HepG2 (cell line): Measurements from ENCODE around the gene APOBEC3B. TPM values are rescaled to one million over a fixed set of nuclear protein-coding genes. Genes with fewer than 3 reads are reported as not detected.

Experiments used
- ATAC-seq: fragments of 200-7000 bp; cut with Tn5 transposase; 3 replicates; pipeline ENCODE4 v1.9.1; 2020; ENCODE audit warnings: mild to moderate bottlenecking, moderate library complexity
- BruUV-seq: library from RNA; stranded (reverse); fragments of 400-500 nt; replicated peaks from 2 replicates; lab custom pipeline; 2021; lab: Mats Ljungman, UMichigan
- CTCF ChIA-PET: fragments of 300-600 bp; formaldehyde crosslinking; extraction: SDS; loops from one replicate; lab custom pipeline; 2021; ENCODE audit warnings: low total read pairs, inconsistent platforms, low intra/inter-chr PET ratio; lab: Yijun Ruan, JAX
- POLR2A ChIA-PET: fragments of 350-600 bp; sonication (Branson Sonifier 250); formaldehyde crosslinking; loops from one replicate; lab custom pipeline; 2020; ENCODE audit warnings: antibody characterized with exemption, inconsistent platforms; lab: Yijun Ruan, JAX
- DNase-seq: peaks from one replicate; pipeline ENCODE4 v3.0.0-alpha.2; 2015; ENCODE audit warnings: low spot score
- FAIRE-seq: peaks from 3 replicates; lab custom pipeline; 2011; peaks lifted over from hg19 to GRCh38; lab: Jason Lieb, UNC
- H2AFZ ChIP-seq: one replicate; pipeline ENCODE4 v1.6.1; 2011; ENCODE audit warnings: low read length, inconsistent platforms
- H3K27ac ChIP-seq: fragments of 300-600 bp; 3 replicates; pipeline ENCODE4 v1.8.0; 2011; ENCODE audit warnings: mixed run types, mild to moderate bottlenecking, mixed read lengths, low read length, inconsistent platforms; ENCODE audit not compliant: insufficient read depth; ENCODE audit errors: extremely low read length
- H3K27me3 ChIP-seq, 2 experiments: fragments of 200-600 bp in 1 of 2; 2 replicates in 1 of 2; 3 replicates in 1 of 2; pipeline versions ENCODE4 v1.6.0 to v1.8.0; 2011; ENCODE audit warnings: low read length in 2 of 2, mild to moderate bottlenecking in 2 of 2, moderate library complexity in 2 of 2, inconsistent platforms in 1 of 2; ENCODE audit not compliant: insufficient read depth in 2 of 2, control insufficient read depth in 1 of 2
- H3K36me3 ChIP-seq, 2 experiments: fragments of 200-600 bp in 1 of 2; replicated peaks in 1 of 2; 2 replicates in 1 of 2; 3 replicates in 1 of 2; pipeline versions ENCODE4 v1.5.1 to v1.8.0; 2011; ENCODE audit warnings: low read length in 2 of 2, inconsistent platforms in 1 of 2; ENCODE audit not compliant: insufficient read depth in 2 of 2, control insufficient read depth in 1 of 2
- H3K4me1 ChIP-seq: 2 replicates; pipeline ENCODE4 v1.5.1; 2012; ENCODE audit warnings: low read length, inconsistent platforms; ENCODE audit not compliant: insufficient read depth
- H3K4me2 ChIP-seq: 2 replicates; pipeline ENCODE4 v1.6.0; 2011; ENCODE audit warnings: low read depth, low read length, inconsistent platforms
- H3K4me3 ChIP-seq, 3 experiments: fragments of 200-600 bp in 1 of 3; sonication (generic), shearing (Covaris generic) in 1 of 3; replicated peaks in 1 of 3; 2 replicates each; pipeline ENCODE4 v1.5.1; 2011 to 2016; ENCODE audit warnings: low read length in 3 of 3, inconsistent platforms in 2 of 3, low read depth in 2 of 3, mild to moderate bottlenecking in 2 of 3, control low read depth in 1 of 3, mixed read lengths in 1 of 3; ENCODE audit not compliant: insufficient read depth in 1 of 3
- H3K79me2 ChIP-seq: one replicate; pipeline ENCODE4 v1.6.1; 2011; ENCODE audit warnings: low read length, inconsistent platforms; ENCODE audit not compliant: insufficient read depth
- H3K9ac ChIP-seq: 2 replicates; pipeline ENCODE4 v1.6.0; 2011; ENCODE audit warnings: mild to moderate bottlenecking, low read depth, low read length, inconsistent platforms; ENCODE audit not compliant: insufficient read depth
- H3K9me3 ChIP-seq: 2 replicates; pipeline ENCODE4 v1.5.1; 2012; ENCODE audit warnings: mild to moderate bottlenecking, low read length
- H4K20me1 ChIP-seq: 2 replicates; pipeline ENCODE4 v1.6.0; 2011; ENCODE audit warnings: inconsistent platforms, mild to moderate bottlenecking, low read length, moderate library complexity; ENCODE audit not compliant: insufficient read depth
- CREB1 ChIP-seq, 2 experiments: fragments of 450-650 bp in 1 of 2; IDR thresholded peaks; 2 replicates each; pipeline ENCODE4 v1.6.1; 2016 to 2017; ENCODE audit warnings: control low read depth in 1 of 2, mild to moderate bottlenecking in 1 of 2, missing compliant biosample characterization in 1 of 2, missing genetic modification characterization in 1 of 2
- FOXK1 ChIP-seq: sonication (generic); formaldehyde crosslinking; IDR thresholded peaks from 2 replicates; pipeline ENCODE4 v1.4.0; 2020; ENCODE audit warnings: low read depth, missing genetic modification reagents, borderline replicate concordance
- MZF1 ChIP-seq: sonication (generic); formaldehyde crosslinking; IDR thresholded peaks from 2 replicates; pipeline ENCODE4 v1.8.1; 2023; ENCODE audit warnings: mild to moderate bottlenecking, missing genetic modification reagents, borderline replicate concordance
- PCBP2 ChIP-seq: fragments of 200-400 bp; formaldehyde crosslinking; optimal IDR thresholded peaks from 2 replicates; pipeline ENCODE3; 2018; ENCODE audit warnings: low read length, low read depth; ENCODE audit not compliant: poor library complexity, severe bottlenecking
- ZNF670 ChIP-seq: sonication (generic); formaldehyde crosslinking; IDR thresholded peaks from 2 replicates; pipeline ENCODE4 v1.8.0; 2022; ENCODE audit warnings: mild to moderate bottlenecking, missing genetic modification reagents, borderline replicate concordance
- WGBS: methylation state at CpG from one replicate; pipeline ENCODE4 v1.1.6; 2017; ENCODE audit warnings: low lambda C conversion rate; 5-methylcytosine and 5-hydroxymethylcytosine counted together
- in situ Hi-C: cut with HindIII; loops from 2 replicates; pipeline ENCODE4 v1.10.0; 2017; ENCODE audit warnings: low pct_unique_long_range_greater_than_20kb; ENCODE audit not compliant: extremely low pct_ligation_motif_present
- intact Hi-C: fragments of 100-400 bp; cut with micrococcal nuclease; formaldehyde crosslinking; loops from one replicate; pipeline ENCODE4 v1.10.0; 2022; ENCODE audit not compliant: unreplicated experiment
- polyA plus RNA-seq, 8 experiments: library from polyadenylated mRNA; depleted of rRNA in 3 of 8; stranded (reverse) in 7 of 8; unstranded in 1 of 8; fragments of >200 nt; fragmentation: Illumina TruSeq in 4 of 8; extraction: Trizol in 4 of 8; gene quantifications; 2 replicates each; pipeline versions ENCODE4 v1.2.1 to v1.2.3, GENCODE V29; 2011 to 2016; ENCODE audit warnings: low read depth in 4 of 8, missing spikeins in 1 of 8, mixed read lengths in 1 of 8; ENCODE audit not compliant: insufficient read depth in 1 of 8
- total RNA-seq, 5 experiments: library from RNA; depleted of rRNA; stranded (reverse); fragments of >200 nt; fragmentation: Illumina TruSeq; extraction: Trizol; gene quantifications; 2 replicates each; pipeline ENCODE4 v1.2.3, GENCODE V29; 2016; ENCODE audit warnings: low read depth in 1 of 5
- TF ChIP-seq, protein P1 (sequence below): sonication (generic); formaldehyde crosslinking; IDR thresholded peaks from 2 replicates; pipeline ENCODE4 v1.4.0; 2020; ENCODE audit warnings: missing genetic modification reagents

The APOBEC3B gene
- total and polyA plus RNA-seq, 2 of the 13 experiments (the other 11 are each of a cell fraction or from before 2014, with no cell fraction given) = 6.7 to 8.8 TPM

DNA sequence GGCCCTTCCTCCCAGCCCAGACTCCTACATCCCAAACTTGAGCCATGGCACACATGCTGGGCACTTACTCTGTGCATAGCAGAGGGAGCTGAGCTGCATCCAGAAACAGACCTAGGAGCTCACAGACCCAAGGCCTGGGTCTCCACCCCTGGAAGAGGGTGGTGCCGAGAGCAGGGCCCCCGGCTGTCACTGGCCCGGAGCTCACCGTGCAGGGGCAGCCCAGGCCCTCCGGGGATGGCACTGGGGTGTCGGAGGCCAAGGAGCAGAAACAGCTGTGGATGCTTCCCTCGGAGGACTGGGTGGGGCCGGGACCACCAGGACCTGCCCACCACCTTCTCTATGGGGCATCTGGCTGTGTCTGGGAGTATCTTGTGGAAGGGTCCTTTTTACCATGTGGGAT is 29.1 kb upstream of the APOBEC3B start (continued):
- TF ChIP-seq, protein P1, sequence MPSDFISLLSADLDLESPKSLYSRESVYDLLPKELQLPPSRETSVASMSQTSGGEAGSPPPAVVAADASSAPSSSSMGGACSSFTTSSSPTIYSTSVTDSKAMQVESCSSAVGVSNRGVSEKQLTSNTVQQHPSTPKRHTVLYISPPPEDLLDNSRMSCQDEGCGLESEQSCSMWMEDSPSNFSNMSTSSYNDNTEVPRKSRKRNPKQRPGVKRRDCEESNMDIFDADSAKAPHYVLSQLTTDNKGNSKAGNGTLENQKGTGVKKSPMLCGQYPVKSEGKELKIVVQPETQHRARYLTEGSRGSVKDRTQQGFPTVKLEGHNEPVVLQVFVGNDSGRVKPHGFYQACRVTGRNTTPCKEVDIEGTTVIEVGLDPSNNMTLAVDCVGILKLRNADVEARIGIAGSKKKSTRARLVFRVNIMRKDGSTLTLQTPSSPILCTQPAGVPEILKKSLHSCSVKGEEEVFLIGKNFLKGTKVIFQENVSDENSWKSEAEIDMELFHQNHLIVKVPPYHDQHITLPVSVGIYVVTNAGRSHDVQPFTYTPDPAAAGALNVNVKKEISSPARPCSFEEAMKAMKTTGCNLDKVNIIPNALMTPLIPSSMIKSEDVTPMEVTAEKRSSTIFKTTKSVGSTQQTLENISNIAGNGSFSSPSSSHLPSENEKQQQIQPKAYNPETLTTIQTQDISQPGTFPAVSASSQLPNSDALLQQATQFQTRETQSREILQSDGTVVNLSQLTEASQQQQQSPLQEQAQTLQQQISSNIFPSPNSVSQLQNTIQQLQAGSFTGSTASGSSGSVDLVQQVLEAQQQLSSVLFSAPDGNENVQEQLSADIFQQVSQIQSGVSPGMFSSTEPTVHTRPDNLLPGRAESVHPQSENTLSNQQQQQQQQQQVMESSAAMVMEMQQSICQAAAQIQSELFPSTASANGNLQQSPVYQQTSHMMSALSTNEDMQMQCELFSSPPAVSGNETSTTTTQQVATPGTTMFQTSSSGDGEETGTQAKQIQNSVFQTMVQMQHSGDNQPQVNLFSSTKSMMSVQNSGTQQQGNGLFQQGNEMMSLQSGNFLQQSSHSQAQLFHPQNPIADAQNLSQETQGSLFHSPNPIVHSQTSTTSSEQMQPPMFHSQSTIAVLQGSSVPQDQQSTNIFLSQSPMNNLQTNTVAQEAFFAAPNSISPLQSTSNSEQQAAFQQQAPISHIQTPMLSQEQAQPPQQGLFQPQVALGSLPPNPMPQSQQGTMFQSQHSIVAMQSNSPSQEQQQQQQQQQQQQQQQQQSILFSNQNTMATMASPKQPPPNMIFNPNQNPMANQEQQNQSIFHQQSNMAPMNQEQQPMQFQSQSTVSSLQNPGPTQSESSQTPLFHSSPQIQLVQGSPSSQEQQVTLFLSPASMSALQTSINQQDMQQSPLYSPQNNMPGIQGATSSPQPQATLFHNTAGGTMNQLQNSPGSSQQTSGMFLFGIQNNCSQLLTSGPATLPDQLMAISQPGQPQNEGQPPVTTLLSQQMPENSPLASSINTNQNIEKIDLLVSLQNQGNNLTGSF (CRISPR knock-in tag) = no peak
- no peak for TF ChIP-seq PCBP2

DNA sequence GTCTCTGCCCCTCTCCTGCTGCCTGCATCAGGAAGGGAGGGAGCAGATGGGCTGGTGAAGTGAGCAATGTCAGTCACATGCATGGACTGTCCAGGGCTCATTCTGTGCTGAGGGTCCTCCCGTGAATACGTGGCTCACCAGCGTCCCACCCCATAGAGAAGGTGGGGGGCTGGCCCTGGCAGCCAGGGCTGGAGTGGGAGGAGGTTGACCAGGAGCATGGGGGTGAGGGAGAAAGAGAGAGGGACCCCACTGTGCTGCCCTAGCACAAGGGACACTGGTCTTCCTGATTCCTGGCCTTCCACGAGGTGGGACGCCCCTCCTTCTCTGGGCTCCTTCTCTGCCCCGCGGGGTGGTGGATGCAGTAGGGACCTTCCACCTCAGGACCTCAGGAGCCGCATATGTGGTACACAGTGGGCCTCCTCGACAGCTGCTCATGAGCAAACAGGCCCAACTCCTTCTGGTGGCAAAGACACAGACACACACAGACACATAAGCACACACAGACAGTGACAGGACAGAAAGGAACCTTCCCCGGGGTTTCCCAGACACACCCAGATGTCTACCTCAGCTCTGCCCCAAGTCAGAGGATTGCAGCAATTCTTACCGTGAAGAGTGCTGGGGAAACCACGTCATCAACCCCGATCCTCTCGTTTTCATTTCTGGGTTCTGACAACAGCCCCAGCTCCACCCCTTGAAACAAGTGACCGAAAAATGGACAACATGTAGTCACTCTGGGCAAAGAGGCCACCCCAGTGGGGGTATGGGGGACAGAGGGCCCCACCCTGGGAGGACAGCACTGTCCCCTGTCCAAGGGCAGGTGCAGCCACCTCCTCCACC is 28.4 kb upstream of the APOBEC3B start:
- intact Hi-C loops = no loop called here
- ChIA-PET POLR2A (no interaction called here), CTCF (no interaction called here)
- Histone ChIP-seq H3K4me1 (peaks cover 18% of the 10 kb centered on the region), H4K20me1 (no peaks in the 10 kb centered on the region), H3K27me3 (peaks cover 1 to 28% of the 10 kb centered on the region in 2 experiments), H3K79me2 (no peaks in the 10 kb centered on the region), H3K9me3 (no peaks in the 10 kb centered on the region), H3K4me3 (no peak overlapping the region), H3K36me3 (no peaks in the 10 kb centered on the region), H3K9ac (no peak overlapping the region), H2AFZ (no peak overlapping the region), H3K27ac (no peak overlapping the region), H3K4me2 (no peak overlapping the region)
- BruUV-seq = no TSS peak
- TF ChIP-seq FOXK1 (CRISPR knock-in tag) (no peak), CREB1 (IDR thresholded peaks at IDR 0.05) (peak; percentile 72), CREB1 (CRISPR knock-in tag; IDR thresholded peaks at IDR 0.05) (no peak), ZNF670 (CRISPR knock-in tag) (no peak), MZF1 (CRISPR knock-in tag) (no peak)
- in situ Hi-C loops = no loop called here
- 22% methylated on average over 9 of the region's 15 CpGs for WGBS
- ATAC-seq (no peak), DNase-seq (no peak), FAIRE-seq (no peak)
